ENCODE measurements around the gene LRRTM4.

DNA sequence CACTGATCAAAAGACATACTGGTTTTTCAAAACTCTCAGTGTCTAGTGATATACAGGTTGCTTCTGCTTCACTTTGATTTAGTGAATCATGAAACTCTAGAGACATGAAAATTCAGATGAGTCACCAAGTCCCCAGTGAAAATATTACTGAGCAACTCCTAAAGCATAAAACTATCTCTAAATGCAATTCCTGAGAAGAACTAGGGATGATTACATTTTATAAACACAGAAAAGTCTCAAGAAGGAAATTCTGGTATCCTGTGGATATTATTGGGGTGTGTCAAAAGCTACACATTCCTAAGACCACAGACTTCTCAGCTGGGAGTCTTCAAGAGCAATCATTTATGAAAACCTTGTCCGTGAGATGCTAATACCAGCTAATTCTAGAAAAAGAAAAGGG lies 9.7 kb downstream of the LRRTM4 start:
- TF ChIP-seq, protein P1, sequence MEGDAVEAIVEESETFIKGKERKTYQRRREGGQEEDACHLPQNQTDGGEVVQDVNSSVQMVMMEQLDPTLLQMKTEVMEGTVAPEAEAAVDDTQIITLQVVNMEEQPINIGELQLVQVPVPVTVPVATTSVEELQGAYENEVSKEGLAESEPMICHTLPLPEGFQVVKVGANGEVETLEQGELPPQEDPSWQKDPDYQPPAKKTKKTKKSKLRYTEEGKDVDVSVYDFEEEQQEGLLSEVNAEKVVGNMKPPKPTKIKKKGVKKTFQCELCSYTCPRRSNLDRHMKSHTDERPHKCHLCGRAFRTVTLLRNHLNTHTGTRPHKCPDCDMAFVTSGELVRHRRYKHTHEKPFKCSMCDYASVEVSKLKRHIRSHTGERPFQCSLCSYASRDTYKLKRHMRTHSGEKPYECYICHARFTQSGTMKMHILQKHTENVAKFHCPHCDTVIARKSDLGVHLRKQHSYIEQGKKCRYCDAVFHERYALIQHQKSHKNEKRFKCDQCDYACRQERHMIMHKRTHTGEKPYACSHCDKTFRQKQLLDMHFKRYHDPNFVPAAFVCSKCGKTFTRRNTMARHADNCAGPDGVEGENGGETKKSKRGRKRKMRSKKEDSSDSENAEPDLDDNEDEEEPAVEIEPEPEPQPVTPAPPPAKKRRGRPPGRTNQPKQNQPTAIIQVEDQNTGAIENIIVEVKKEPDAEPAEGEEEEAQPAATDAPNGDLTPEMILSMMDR (IDR thresholded peaks at IDR 0.05; ENCODE audit: low read depth, low read length): no peak
- no peak for TF ChIP-seq EZH2phosphoT487 (IDR thresholded peaks at IDR 0.05; ENCODE audit: low read depth)

Measured in OCI-LY3 (cell line).